SIG-M5 treated with dmso at 0.1 percent for 504 hours (cell line): ENCODE measurements around the gene ZFHX3.

Experiments
- DNase-seq: peaks from one replicate; lab custom pipeline; 2025; ENCODE audit not compliant: unreplicated experiment; lab: John Stamatoyannopoulos, UW

Gene ZFHX3

GRCh38 chr16:72934636-72935403, 113.1 kb downstream of the ZFHX3 start:
- peak; percentile 51 for DNase-seq

- DNase-seq: no peak
These were observed 115.1 kb downstream of the ZFHX3 start for GRCh38 chr16:72932677-72933335.

- no peak for DNase-seq
These were observed 115.9 kb downstream of the ZFHX3 start for GRCh38 chr16:72932050-72932449.

GRCh38 chr16:72930396-72930795, 117.5 kb downstream of the ZFHX3 start:
- DNase-seq: no peak

- DNase-seq: no peak
These were observed 119.6 kb downstream of the ZFHX3 start for GRCh38 chr16:72928090-72928981.

GRCh38 chr16:72927199-72928089, 120.5 kb downstream of the ZFHX3 start:
- DNase-seq: peak; percentile 87

- no peak for DNase-seq
These were observed 121.5 kb downstream of the ZFHX3 start for GRCh38 chr16:72926177-72927070.

- DNase-seq: no peak
These were observed 122.3 kb downstream of the ZFHX3 start for GRCh38 chr16:72925631-72925979.

- DNase-seq: peak; percentile 25
These were observed 122.8 kb downstream of the ZFHX3 start for GRCh38 chr16:72924927-72925630.

- DNase-seq: no peak
These were observed 123.4 kb downstream of the ZFHX3 start for GRCh38 chr16:72924537-72924926.

- DNase-seq: no peak
These were observed 124.2 kb downstream of the ZFHX3 start for GRCh38 chr16:72923757-72924156.

GRCh38 chr16:72922714-72923113, 125.2 kb downstream of the ZFHX3 start:
- no peak for DNase-seq

- no peak for DNase-seq
These were observed 126.3 kb downstream of the ZFHX3 start for GRCh38 chr16:72921620-72922019.

- no peak for DNase-seq
These were observed 126.8 kb downstream of the ZFHX3 start for GRCh38 chr16:72921106-72921505.

GRCh38 chr16:72917051-72917450, 130.9 kb downstream of the ZFHX3 start:
- DNase-seq: no peak

- DNase-seq: no peak
These were observed 132.6 kb downstream of the ZFHX3 start for GRCh38 chr16:72915331-72915730.

GRCh38 chr16:72913551-72913950, 134.4 kb downstream of the ZFHX3 start:
- no peak for DNase-seq

- DNase-seq: no peak
These were observed 136.0 kb downstream of the ZFHX3 start for GRCh38 chr16:72911971-72912370.

GRCh38 chr16:72910875-72911274, 137.1 kb downstream of the ZFHX3 start:
- DNase-seq: no peak
